Tibial artery (tissue), 4 donors: ENCODE data around the gene FAM89A.

Source experiments
- DNase-seq, 2 donors: peaks; one replicate each; pipeline ENCODE4 v3.0.0-alpha.2; 2019
- H3K27ac ChIP-seq, 2 donors: fragments of 200-600 bp; sonication (generic) in 1 of 2; 1 replicate in 1 of 2; 2 replicates in 1 of 2; pipeline ENCODE4 v1.5.1; 2018 to 2019; ENCODE audit warnings: mild to moderate bottlenecking in 1 of 2
- H3K27me3 ChIP-seq, 2 donors: fragments of 200-600 bp; sonication (generic) in 1 of 2; one replicate each; pipeline versions ENCODE4 v1.5.1 to v1.6.0; 2016 to 2019
- H3K36me3 ChIP-seq, 3 donors: fragments of 200-600 bp; sonication (generic) in 2 of 3; one replicate each; pipeline ENCODE4 v1.5.1; 2016 to 2019; ENCODE audit warnings: mild to moderate bottlenecking in 2 of 3
- H3K4me1 ChIP-seq, 4 donors: fragments of 200-600 bp; sonication (generic) in 2 of 4; 1 replicate in 3 of 4; 2 replicates in 1 of 4; pipeline ENCODE4 v1.5.1; 2016 to 2019
- H3K4me3 ChIP-seq, 2 donors: fragments of 200-600 bp; sonication (generic) in 1 of 2; 1 replicate in 1 of 2; 2 replicates in 1 of 2; pipeline ENCODE4 v1.5.1; 2018 to 2019; ENCODE audit warnings: mild to moderate bottlenecking in 2 of 2
- H3K9me3 ChIP-seq, 3 donors: fragments of 200-600 bp; sonication (generic) in 1 of 3; one replicate each; pipeline ENCODE4 v1.5.1; 2016 to 2019
- CTCF ChIP-seq, 2 experiments: fragments of 200-600 bp in 1 of 2; fragments of 450-650 bp in 1 of 2; IDR thresholded peaks; one replicate each; pipeline ENCODE4 v1.5.1; 2017 to 2019; ENCODE audit warnings: antibody characterized with exemption in 2 of 2, mild to moderate bottlenecking in 1 of 2, moderate library complexity in 1 of 2
- intact Hi-C: fragments of 100-400 bp; cut with DNase I; formaldehyde crosslinking; loops from one replicate; pipeline ENCODE4 v1.15.0; 2023; ENCODE audit warnings: low total_unique reads

Gene FAM89A

GRCh38 chr1:231070758-231071444 is 30.8 kb upstream of the FAM89A start:
- H3K36me3 ChIP-seq, result no peaks in the 10 kb centered on the region
- H3K27ac ChIP-seq, result no peak overlapping the region
- no peaks in the 10 kb centered on the region for H3K4me1 ChIP-seq
- no peaks in the 10 kb centered on the region for H3K9me3 ChIP-seq
- no peak for DNase-seq
- no peak overlapping the region for H3K4me3 ChIP-seq
- no peaks in the 10 kb centered on the region for H3K27me3 ChIP-seq
- TF ChIP-seq CTCF (IDR thresholded peaks at IDR 0.05), result no peak
- intact Hi-C loops, result no loop called here

GRCh38 chr1:231069333-231069732 is 29.3 kb upstream of the FAM89A start:
- Histone ChIP-seq H3K27ac (no peak overlapping the region), H3K4me3 (no peak overlapping the region), H3K4me1 (no peaks in the 10 kb centered on the region), H3K9me3 (no peaks in the 10 kb centered on the region), H3K27me3 (no peaks in the 10 kb centered on the region), H3K36me3 (no peaks in the 10 kb centered on the region)
- TF ChIP-seq CTCF (IDR thresholded peaks at IDR 0.05), result no peak
- intact Hi-C loops, result no loop called here
- no peak for DNase-seq

- intact Hi-C loops, result no loop called here
- TF ChIP-seq CTCF (IDR thresholded peaks at IDR 0.05), result no peak
- no peaks in the 10 kb centered on the region for H3K9me3 ChIP-seq
- H3K4me1 ChIP-seq, result no peaks in the 10 kb centered on the region
- no peak for DNase-seq
- no peaks in the 10 kb centered on the region for H3K27me3 ChIP-seq
- no peak overlapping the region for H3K27ac ChIP-seq
- no peak overlapping the region for H3K4me3 ChIP-seq
- no peaks in the 10 kb centered on the region for H3K36me3 ChIP-seq
Measured at GRCh38 chr1:231068762-231069161, 28.7 kb upstream of the FAM89A start.

- no peaks in the 10 kb centered on the region for H3K36me3 ChIP-seq
- no peak overlapping the region for H3K27ac ChIP-seq
Measured at GRCh38 chr1:231065510-231066241, 25.6 kb upstream of the FAM89A start.

GRCh38 chr1:231064418-231064817 is 24.4 kb upstream of the FAM89A start:
- Histone ChIP-seq H3K27me3 (no peaks in the 10 kb centered on the region), H3K27ac (no peak overlapping the region), H3K4me3 (no peak overlapping the region), H3K36me3 (no peaks in the 10 kb centered on the region), H3K9me3 (no peaks in the 10 kb centered on the region), H3K4me1 (no peaks in the 10 kb centered on the region)
- intact Hi-C loops, result no loop called here
- DNase-seq, result no peak
- no peak for TF ChIP-seq CTCF (IDR thresholded peaks at IDR 0.05)

More at GRCh38 chr1:231065510-231066241, 25.6 kb upstream of the FAM89A start:
- TF ChIP-seq CTCF (IDR thresholded peaks at IDR 0.05), result no peak
- H3K9me3 ChIP-seq, result no peaks in the 10 kb centered on the region
- intact Hi-C loops, result no loop called here
- no peak overlapping the region for H3K4me3 ChIP-seq
- H3K4me1 ChIP-seq, result no peaks in the 10 kb centered on the region
- no peaks in the 10 kb centered on the region for H3K27me3 ChIP-seq
- DNase-seq, result no peak
